IMR-90 (cell line): ENCODE data around the gene USP24. TPM values are rescaled to one million over a fixed set of nuclear protein-coding genes. Genes with fewer than 3 reads are reported as not detected.

Source experiments
- ATAC-seq: fragments of 200-7000 bp; cut with Tn5 transposase; 2 replicates; pipeline ENCODE4 v1.9.1; 2020; ENCODE audit warnings: low read depth, mild to moderate bottlenecking, moderate library complexity
- BruUV-seq: library from RNA; stranded (reverse); fragments of 400-500 nt; replicated peaks from 2 replicates; lab custom pipeline; 2021; lab: Mats Ljungman, UMichigan
- CTCF ChIA-PET: fragments of 300-600 bp; formaldehyde crosslinking; extraction: SDS; loops from one replicate; lab custom pipeline; 2021; ENCODE audit warnings: antibody characterized with exemption; lab: Yijun Ruan, JAX
- POLR2A ChIA-PET: fragments of 300-600 bp; sonication (Branson Sonifier 250); formaldehyde crosslinking; loops from one replicate; lab custom pipeline; 2022; ENCODE audit warnings: antibody characterized with exemption; ENCODE audit not compliant: unreplicated experiment; lab: Charles Lee
- DNase-seq: peaks from one replicate; pipeline ENCODE4 v3.0.0; 2013
- H2AFZ ChIP-seq: replicated peaks from 2 replicates; pipeline ENCODE3; 2013; ENCODE audit warnings: low read length, mild to moderate bottlenecking; ENCODE audit not compliant: poor library complexity
- H2AK5ac ChIP-seq: 2 replicates; pipeline ENCODE4 v1.6.1; 2013; ENCODE audit warnings: low read depth, low read length, inconsistent platforms
- H2AK9ac ChIP-seq: replicated peaks from 2 replicates; pipeline ENCODE3; 2013; ENCODE audit warnings: mild to moderate bottlenecking, low read depth, low read length, moderate library complexity; ENCODE audit not compliant: poor library complexity
- H2BK120ac ChIP-seq: 2 replicates; pipeline ENCODE4 v1.6.1; 2013; ENCODE audit warnings: low read depth, low read length, inconsistent platforms
- H2BK15ac ChIP-seq: 3 replicates; pipeline ENCODE4 v1.6.1; 2013; ENCODE audit warnings: low read depth, low read length, inconsistent platforms
- H2BK20ac ChIP-seq: 2 replicates; pipeline ENCODE4 v1.6.1; 2013; ENCODE audit warnings: low read depth, mild to moderate bottlenecking, inconsistent platforms, low read length, moderate library complexity
- H2BK5ac ChIP-seq: 2 replicates; pipeline ENCODE4 v1.6.1; 2013; ENCODE audit warnings: mild to moderate bottlenecking, low read depth, low read length, inconsistent platforms; ENCODE audit not compliant: poor library complexity, severe bottlenecking
- H3K14ac ChIP-seq: replicated peaks from 2 replicates; pipeline ENCODE4 v1.6.1; 2013; ENCODE audit warnings: low read depth, low read length, inconsistent platforms
- H3K18ac ChIP-seq: 2 replicates; pipeline ENCODE4 v1.6.1; 2013; ENCODE audit warnings: low read depth, low read length, control low read depth
- H3K23ac ChIP-seq: 2 replicates; pipeline ENCODE4 v1.6.1; 2013; ENCODE audit warnings: low read depth, low read length, inconsistent platforms
- H3K27ac ChIP-seq: 2 replicates; pipeline ENCODE4 v1.5.1; 2013; ENCODE audit warnings: mild to moderate bottlenecking, control low read depth, low read length; ENCODE audit not compliant: insufficient read depth
- H3K27me3 ChIP-seq: 2 replicates; pipeline ENCODE4 v1.6.1; 2013; ENCODE audit warnings: low read length; ENCODE audit not compliant: control insufficient read depth, insufficient read depth
- H3K36me3 ChIP-seq: 2 replicates; pipeline ENCODE4 v1.6.1; 2013; ENCODE audit warnings: low read length, mixed read lengths; ENCODE audit not compliant: control insufficient read depth, insufficient read depth
- H3K4ac ChIP-seq: 2 replicates; pipeline ENCODE4 v1.6.1; 2013; ENCODE audit warnings: low read depth, low read length, inconsistent platforms
- H3K4me1 ChIP-seq: 2 replicates; pipeline ENCODE4 v1.6.1; 2013; ENCODE audit warnings: low read length, mixed read lengths; ENCODE audit not compliant: control insufficient read depth, insufficient read depth
- H3K4me2 ChIP-seq: 2 replicates; pipeline ENCODE4 v1.6.1; 2013; ENCODE audit warnings: low read depth, mild to moderate bottlenecking, control low read depth, low read length, moderate library complexity
- H3K4me3 ChIP-seq: 2 replicates; pipeline ENCODE4 v1.5.1; 2013; ENCODE audit warnings: low read depth, mild to moderate bottlenecking, control low read depth, low read length, moderate library complexity; ENCODE audit not compliant: insufficient read depth
- H3K56ac ChIP-seq: 2 replicates; pipeline ENCODE4 v1.6.1; 2013; ENCODE audit warnings: low read length, inconsistent platforms; ENCODE audit not compliant: insufficient read depth; ENCODE audit errors: extremely low read depth
- H3K79me1 ChIP-seq, 2 experiments: 2 replicates each; pipeline ENCODE4 v1.6.1; 2013; ENCODE audit warnings: low read length in 2 of 2, inconsistent platforms in 1 of 2, low read depth in 1 of 2
- H3K9ac ChIP-seq: 2 replicates; pipeline ENCODE4 v1.6.1; 2013; ENCODE audit warnings: low read depth, low read length, control low read depth
- H3K9me1 ChIP-seq: 2 replicates; pipeline ENCODE4 v1.6.1; 2013; ENCODE audit warnings: low read length, inconsistent platforms; ENCODE audit not compliant: insufficient read depth
- H3K9me3 ChIP-seq: 2 replicates; pipeline ENCODE4 v1.6.1; 2013; ENCODE audit warnings: low read length; ENCODE audit not compliant: control insufficient read depth, insufficient read depth
- H4K20me1 ChIP-seq: 2 replicates; pipeline ENCODE4 v1.6.1; 2013; ENCODE audit warnings: low read length, inconsistent platforms; ENCODE audit not compliant: insufficient read depth
- H4K5ac ChIP-seq: 2 replicates; pipeline ENCODE4 v1.6.1; 2013; ENCODE audit warnings: mild to moderate bottlenecking, low read depth, low read length, control low read depth
- H4K8ac ChIP-seq, 2 experiments: 2 replicates each; pipeline ENCODE4 v1.6.1; 2013; ENCODE audit warnings: low read depth in 2 of 2, low read length in 2 of 2, control low read depth in 1 of 2, inconsistent platforms in 1 of 2
- H4K91ac ChIP-seq: 2 replicates; pipeline ENCODE4 v1.6.1; 2013; ENCODE audit warnings: low read depth, low read length, inconsistent platforms; ENCODE audit not compliant: insufficient read depth
- CEBPB ChIP-seq: IDR thresholded peaks from 2 replicates; pipeline ENCODE4 v1.6.1; 2012; ENCODE audit warnings: low read depth, low read length, improper control_type of control experiment
- MXI1 ChIP-seq: IDR thresholded peaks from 2 replicates; pipeline ENCODE4 v1.6.1; 2012; ENCODE audit warnings: low read depth, mild to moderate bottlenecking, low read length, moderate library complexity, borderline replicate concordance
- RAD21 ChIP-seq: IDR thresholded peaks from 2 replicates; pipeline ENCODE4 v1.6.1; 2012; ENCODE audit warnings: low read length, improper control_type of control experiment
- WGBS, 2 experiments: methylation state at CpG; one replicate each; pipeline versions ENCODE4 v1.1.5 to v1.1.7; 2013; ENCODE audit warnings: missing lambda C conversion rate in 2 of 2; ENCODE audit not compliant: insufficient read length in 1 of 2; ENCODE audit errors: extremely low coverage in 2 of 2; 5-methylcytosine and 5-hydroxymethylcytosine counted together
- dilution Hi-C: fragments of 300-500 bp; cut with HindIII; formaldehyde crosslinking; loops from one replicate; pipeline ENCODE4 v1.14.3; 2018; ENCODE audit warnings: low sequenced_read_pairs; ENCODE audit not compliant: unreplicated experiment
- in situ Hi-C: fragments of 300-500 bp; cut with MboI; formaldehyde crosslinking; loops from 3 replicates; pipeline ENCODE4 v1.14.3; 2019; ENCODE audit warnings: low sequenced_read_pairs, inconsistent platforms, mixed read lengths
- intact Hi-C: fragments of 100-400 bp; cut with micrococcal nuclease; formaldehyde crosslinking; loops from 2 replicates; pipeline ENCODE4 v1.10.0; 2022
- polyA plus RNA-seq, 3 experiments: library from polyadenylated mRNA; depleted of rRNA; stranded (reverse); fragments of >200 nt; gene quantifications; 2 replicates each; pipeline ENCODE4 v1.2.3, GENCODE V29; 2012; ENCODE audit warnings: low replicate concordance in 1 of 3
- total RNA-seq: library from RNA; depleted of rRNA; stranded (reverse); fragments of >200 nt; gene quantifications from 2 replicates; pipeline ENCODE4 v1.2.3, GENCODE V29; 2012
- TF ChIP-seq, protein P1 (sequence below): fragments of 150-350 bp; IDR thresholded peaks from 2 replicates; pipeline ENCODE4 v1.6.1; 2017; ENCODE audit warnings: mild to moderate bottlenecking, antibody characterized with exemption, low read length, low read depth

Gene USP24
- total and polyA plus RNA-seq, 2 of the 4 experiments (the other 2 are of a cell fraction), result 8.4 to 36.7 TPM

DNA sequence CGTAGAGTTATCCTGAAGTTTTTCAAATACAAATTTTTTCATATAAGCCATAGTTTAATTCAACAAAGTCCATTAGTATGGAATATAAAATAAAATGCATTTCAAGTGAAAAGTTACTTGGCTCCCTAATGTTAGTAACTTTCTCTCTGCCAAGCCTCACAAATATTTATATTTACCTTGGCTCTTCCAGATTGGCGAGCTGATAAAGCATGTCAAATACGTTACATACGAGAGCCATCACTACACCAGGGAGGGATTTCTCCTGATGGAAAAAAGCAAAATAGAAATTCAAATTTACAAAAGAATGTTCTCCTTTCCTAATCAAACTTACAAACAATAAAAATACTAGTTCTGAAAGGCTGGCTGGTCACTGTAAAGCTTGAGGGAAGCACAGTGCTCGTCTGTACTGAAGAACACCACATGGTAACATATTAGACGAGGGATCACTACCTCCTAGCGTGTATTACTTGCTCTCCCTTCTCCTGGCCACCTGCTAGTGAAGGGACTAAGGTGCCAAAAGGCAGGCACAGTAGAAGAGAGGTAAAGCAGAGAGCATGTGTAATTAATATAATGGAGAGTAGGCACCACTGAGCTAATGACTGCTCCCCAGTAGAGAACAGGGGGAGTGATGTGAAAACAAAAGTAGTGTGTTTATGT is 80.9 kb downstream of the USP24 start:
- Histone ChIP-seq H4K5ac (no peak overlapping the region), H2AK5ac (peak overlapping the region; percentile 48; the same call in 1 of the 2 replicates), H2BK120ac (no peak overlapping the region), H4K20me1 (no peaks in the 10 kb centered on the region), H3K4ac (no peak overlapping the region), H3K18ac (no peak overlapping the region), H2AK9ac (no peak overlapping the region), H2AFZ (no peak overlapping the region), H3K27me3 (no peaks in the 10 kb centered on the region), H4K91ac (no peak overlapping the region), H3K36me3 (peaks cover 34% of the 10 kb centered on the region), H3K27ac (no peak overlapping the region), H3K4me3 (no peak overlapping the region), H3K56ac (no peak overlapping the region), H3K4me1 (peaks cover 7% of the 10 kb centered on the region), H4K8ac (no peak overlapping the region), H2BK20ac (peak overlapping the region; percentile 65; the same call in 1 of the 2 replicates), H3K14ac (no peak overlapping the region), H3K9me3 (no peaks in the 10 kb centered on the region), H2BK5ac (no peak overlapping the region), H3K9ac (no peak overlapping the region), H3K79me1 (peaks cover 4 to 6% of the 10 kb centered on the region in 2 experiments; a peak in 2 of 4 replicates), H3K9me1 (no peaks in the 10 kb centered on the region), H2BK15ac (no peak overlapping the region), H3K4me2 (no peak overlapping the region), H3K23ac (no peak overlapping the region)
- no TSS peak for BruUV-seq
- intact Hi-C loops, result no loop called here
- TF ChIP-seq, protein P1, sequence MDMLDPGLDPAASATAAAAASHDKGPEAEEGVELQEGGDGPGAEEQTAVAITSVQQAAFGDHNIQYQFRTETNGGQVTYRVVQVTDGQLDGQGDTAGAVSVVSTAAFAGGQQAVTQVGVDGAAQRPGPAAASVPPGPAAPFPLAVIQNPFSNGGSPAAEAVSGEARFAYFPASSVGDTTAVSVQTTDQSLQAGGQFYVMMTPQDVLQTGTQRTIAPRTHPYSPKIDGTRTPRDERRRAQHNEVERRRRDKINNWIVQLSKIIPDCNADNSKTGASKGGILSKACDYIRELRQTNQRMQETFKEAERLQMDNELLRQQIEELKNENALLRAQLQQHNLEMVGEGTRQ, result no peak
- TF ChIP-seq RAD21 (no peak), MXI1 (no peak), CEBPB (no peak)
- in situ Hi-C loops, result no loop called here
- no peak for DNase-seq
- ChIA-PET POLR2A (no interaction called here), CTCF (interaction anchor here (0.5 kb wide), 1 partner anchor 150 kb away, joined by 4 read pairs; no protein-coding TSS in a partner anchor)
- WGBS, 2 experiments, result no CpG with 5 or more reads among the region's 7 CpGs
- dilution Hi-C loops, result no loop called here
- ATAC-seq, result no peak
